MM.1S (cell line): ENCODE data around the gene SAMSN1.
"Not testable (repeated sequence)": the region's sequence is repeated elsewhere in the genome, so short reads cannot be mapped to it uniquely, and the experiment has no call there.

Source experiments
- DNase-seq: peaks from one replicate; pipeline ENCODE4 v3.0.0-alpha.2; 2015
- H2AFZ ChIP-seq: fragments of 300-600 bp; sonication (generic); 2 replicates; pipeline ENCODE4 v1.6.0; 2016; ENCODE audit warnings: antibody characterized with exemption, low read length
- H3F3A ChIP-seq: fragments of 300-600 bp; sonication (generic); 2 replicates; pipeline ENCODE4 v1.6.1; 2016; ENCODE audit warnings: mild to moderate bottlenecking, antibody characterized with exemption, low read length, moderate library complexity, mixed read lengths; ENCODE audit not compliant: insufficient read depth
- H3K27ac ChIP-seq: fragments of 300-600 bp; sonication (generic); 2 replicates; pipeline ENCODE4 v1.5.1; 2016; ENCODE audit warnings: mild to moderate bottlenecking, low read length
- H3K27me3 ChIP-seq: fragments of 300-600 bp; sonication (generic); replicated peaks from 2 replicates; pipeline ENCODE4 v1.6.0; 2016; ENCODE audit warnings: low read length; ENCODE audit not compliant: insufficient read depth
- H3K36me3 ChIP-seq: fragments of 300-600 bp; sonication (generic); replicated peaks from 2 replicates; pipeline ENCODE4 v1.6.1; 2016; ENCODE audit warnings: mild to moderate bottlenecking, low read length, mixed read lengths; ENCODE audit not compliant: insufficient read depth
- H3K4me1 ChIP-seq: fragments of 300-600 bp; sonication (generic); 2 replicates; pipeline ENCODE4 v1.6.1; 2016; ENCODE audit warnings: low read length, mixed read lengths
- H3K4me2 ChIP-seq: fragments of 300-600 bp; sonication (generic); 2 replicates; pipeline ENCODE4 v1.6.0; 2016; ENCODE audit warnings: low read depth, low read length
- H3K4me3 ChIP-seq: fragments of 300-600 bp; sonication (generic); 2 replicates; pipeline ENCODE4 v1.5.1; 2016; ENCODE audit warnings: low read length, mixed read lengths
- H3K79me2 ChIP-seq: fragments of 300-600 bp; sonication (generic); 2 replicates; pipeline ENCODE4 v1.6.1; 2016; ENCODE audit warnings: mixed run types, low read length, mixed read lengths
- H3K9ac ChIP-seq: fragments of 300-600 bp; sonication (generic); 2 replicates; pipeline ENCODE4 v1.6.1; 2016; ENCODE audit warnings: low read length, mixed read lengths
- H3K9me2 ChIP-seq: fragments of 300-600 bp; sonication (generic); replicated peaks from 2 replicates; pipeline ENCODE4 v1.6.1; 2016; ENCODE audit warnings: mild to moderate bottlenecking, low read length, mixed read lengths; ENCODE audit not compliant: insufficient read depth
- H3K9me3 ChIP-seq: fragments of 300-600 bp; sonication (generic); replicated peaks from 2 replicates; pipeline ENCODE4 v1.6.1; 2016; ENCODE audit warnings: mild to moderate bottlenecking, low read length, mixed read lengths; ENCODE audit not compliant: insufficient read depth
- H4K20me1 ChIP-seq: fragments of 300-600 bp; sonication (generic); 2 replicates; pipeline ENCODE4 v1.6.1; 2016; ENCODE audit warnings: mild to moderate bottlenecking, low read length, moderate library complexity, mixed read lengths; ENCODE audit not compliant: insufficient read depth
- CTCF ChIP-seq: fragments of 300-600 bp; sonication (generic); IDR thresholded peaks from 2 replicates; pipeline ENCODE4 v1.5.1; 2016; ENCODE audit warnings: antibody characterized with exemption, low read length, mixed read lengths
- EZH2 ChIP-seq: fragments of 300-600 bp; sonication (generic); optimal IDR thresholded peaks from 2 replicates; pipeline ENCODE3; 2017; ENCODE audit warnings: low read depth, mild to moderate bottlenecking, antibody characterized with exemption, low read length, mixed read lengths
- EZH2phosphoT487 ChIP-seq: fragments of 300-600 bp; sonication (generic); IDR thresholded peaks from 2 replicates; pipeline ENCODE4 v1.6.1; 2018; ENCODE audit warnings: antibody characterized with exemption, low read length

SAMSN1 gene

GRCh38 chr21:14520535-14520934 is 25.6 kb downstream of the SAMSN1 start:
- Histone ChIP-seq H3K4me3 (no peak overlapping the region), H3K9me2 (no peaks in the 10 kb centered on the region), H3K79me2 (no peaks in the 10 kb centered on the region), H3K27me3 (no peaks in the 10 kb centered on the region), H4K20me1 (no peaks in the 10 kb centered on the region), H3K4me1 (peaks cover 12% of the 10 kb centered on the region), H3K9ac (no peak overlapping the region), H3K4me2 (no peak overlapping the region), H3K9me3 (no peaks in the 10 kb centered on the region), H3F3A (peaks cover 11% of the 10 kb centered on the region; the same call in 1 of the 2 replicates), H3K36me3 (no peaks in the 10 kb centered on the region), H3K27ac (no peak overlapping the region), H2AFZ (no peak overlapping the region)
- TF ChIP-seq EZH2phosphoT487 (no peak), CTCF (no peak), EZH2 (no peak)
- no peak for DNase-seq

- no peaks in the 10 kb centered on the region for H3K79me2 ChIP-seq
- no peaks in the 10 kb centered on the region for H3K27me3 ChIP-seq
- H4K20me1 ChIP-seq, result no peaks in the 10 kb centered on the region
- no peaks in the 10 kb centered on the region for H3K36me3 ChIP-seq
- H3K9me2 ChIP-seq, result no peaks in the 10 kb centered on the region
- no peak overlapping the region for H3K9ac ChIP-seq
- DNase-seq, result no peak
- peaks cover 12% of the 10 kb centered on the region for H3K4me1 ChIP-seq
- H3K4me3 ChIP-seq, result no peak overlapping the region
- H3K4me2 ChIP-seq, result no peak overlapping the region
- TF ChIP-seq CTCF (no peak), EZH2 (no peak), EZH2phosphoT487 (no peak)
- H2AFZ ChIP-seq, result no peak overlapping the region
- no peak overlapping the region for H3K27ac ChIP-seq
- peaks cover 11% of the 10 kb centered on the region; the same call in 1 of the 2 replicates for H3F3A ChIP-seq
- no peaks in the 10 kb centered on the region for H3K9me3 ChIP-seq
Observed at GRCh38 chr21:14519000-14519399, 27.1 kb downstream of the SAMSN1 start.

- H3K4me2 ChIP-seq, result no peak overlapping the region
- no peaks in the 10 kb centered on the region for H4K20me1 ChIP-seq
- no peak overlapping the region for H2AFZ ChIP-seq
- no peaks in the 10 kb centered on the region for H3K27me3 ChIP-seq
- H3K79me2 ChIP-seq, result no peaks in the 10 kb centered on the region
- no peaks in the 10 kb centered on the region for H3K9me3 ChIP-seq
- no peak overlapping the region for H3K4me3 ChIP-seq
- no peaks in the 10 kb centered on the region for H3K4me1 ChIP-seq
- DNase-seq, result no peak
- TF ChIP-seq EZH2phosphoT487 (no peak), EZH2 (no peak)
- H3F3A ChIP-seq, result no peaks in the 10 kb centered on the region
- no peaks in the 10 kb centered on the region for H3K36me3 ChIP-seq
- no peak overlapping the region for H3K27ac ChIP-seq
- H3K9ac ChIP-seq, result no peak overlapping the region
- no peaks in the 10 kb centered on the region for H3K9me2 ChIP-seq
Observed at GRCh38 chr21:14513804-14514203, 32.3 kb downstream of the SAMSN1 start.

GRCh38 chr21:14506859-14507457 is 39.2 kb downstream of the SAMSN1 start:
- H3K36me3 ChIP-seq, H3K79me2 ChIP-seq, H3K27ac ChIP-seq, H3K9me3 ChIP-seq, H3K4me1 ChIP-seq, DNase-seq, H3K4me2 ChIP-seq, H3K9ac ChIP-seq, H3K27me3 ChIP-seq, H3F3A ChIP-seq, H3K9me2 ChIP-seq, H3K4me3 ChIP-seq, H4K20me1 ChIP-seq, H2AFZ ChIP-seq: not testable (repeated sequence)
